Karpas-422 (cell line): ENCODE data around the gene LRP1B. TPM values are rescaled to one million over a fixed set of nuclear protein-coding genes. Genes with fewer than 3 reads are reported as not detected.

Source experiments
- DNase-seq: peaks from one replicate; pipeline ENCODE4 v3.0.0-alpha.2; 2015
- H2AFZ ChIP-seq: fragments of 200-600 bp; sonication (generic); 2 replicates; pipeline ENCODE4 v1.6.1; 2014; ENCODE audit warnings: antibody characterized with exemption, low read length, mixed read lengths
- H3K27ac ChIP-seq: fragments of 200-600 bp; sonication (generic); 2 replicates; pipeline ENCODE4 v1.5.1; 2014; ENCODE audit warnings: mild to moderate bottlenecking, low read length, moderate library complexity
- H3K27me3 ChIP-seq: fragments of 200-600 bp; sonication (generic); 2 replicates; pipeline ENCODE4 v1.6.1; 2014; ENCODE audit warnings: low read length, mixed read lengths
- H3K36me3 ChIP-seq: fragments of 200-600 bp; sonication (generic); 2 replicates; pipeline ENCODE4 v1.6.1; 2014; ENCODE audit warnings: low read length, mixed read lengths; ENCODE audit not compliant: insufficient read depth
- H3K4me1 ChIP-seq: fragments of 200-600 bp; sonication (generic); 2 replicates; pipeline ENCODE4 v1.6.1; 2014; ENCODE audit warnings: mild to moderate bottlenecking, low read length, mixed read lengths
- H3K4me2 ChIP-seq: fragments of 200-600 bp; sonication (generic); 2 replicates; pipeline ENCODE4 v1.6.1; 2014; ENCODE audit warnings: low read length, low read depth, mild to moderate bottlenecking; ENCODE audit not compliant: poor library complexity, severe bottlenecking
- H3K4me3 ChIP-seq: fragments of 200-600 bp; sonication (generic); 2 replicates; pipeline ENCODE4 v1.5.1; 2014; ENCODE audit warnings: mild to moderate bottlenecking, antibody characterized with exemption, low read length, mixed read lengths
- H3K79me2 ChIP-seq: fragments of 200-600 bp; sonication (generic); 2 replicates; pipeline ENCODE4 v1.6.1; 2014; ENCODE audit warnings: mild to moderate bottlenecking, low read length, mixed read lengths
- H3K9ac ChIP-seq: fragments of 200-600 bp; sonication (generic); 2 replicates; pipeline ENCODE4 v1.6.0; 2014; ENCODE audit warnings: low read length
- H3K9me2 ChIP-seq: fragments of 200-600 bp; sonication (generic), shearing (Covaris generic); replicated peaks from 2 replicates; pipeline ENCODE4 v1.6.0; 2014; ENCODE audit warnings: mild to moderate bottlenecking, low read length, moderate library complexity; ENCODE audit not compliant: insufficient read depth
- H3K9me3 ChIP-seq: fragments of 300-700, 200-600 bp; sonication (generic); 2 replicates; pipeline ENCODE4 v1.6.1; 2014; ENCODE audit warnings: low read length, mixed read lengths
- H4K20me1 ChIP-seq: fragments of 200-600 bp; sonication (generic); 2 replicates; pipeline ENCODE4 v1.6.1; 2014; ENCODE audit warnings: mild to moderate bottlenecking, antibody characterized with exemption, low read length, low read depth; ENCODE audit not compliant: insufficient read depth
- total RNA-seq: library from RNA; depleted of rRNA; stranded (reverse); fragments of >200 nt; shearing (Covaris generic); gene quantifications from 2 replicates; pipeline ENCODE4 v1.2.3, GENCODE V29; 2014; ENCODE audit warnings: low replicate concordance

LRP1B gene
- total RNA-seq, 1 experiment from 2014 or later: not detected

DNA sequence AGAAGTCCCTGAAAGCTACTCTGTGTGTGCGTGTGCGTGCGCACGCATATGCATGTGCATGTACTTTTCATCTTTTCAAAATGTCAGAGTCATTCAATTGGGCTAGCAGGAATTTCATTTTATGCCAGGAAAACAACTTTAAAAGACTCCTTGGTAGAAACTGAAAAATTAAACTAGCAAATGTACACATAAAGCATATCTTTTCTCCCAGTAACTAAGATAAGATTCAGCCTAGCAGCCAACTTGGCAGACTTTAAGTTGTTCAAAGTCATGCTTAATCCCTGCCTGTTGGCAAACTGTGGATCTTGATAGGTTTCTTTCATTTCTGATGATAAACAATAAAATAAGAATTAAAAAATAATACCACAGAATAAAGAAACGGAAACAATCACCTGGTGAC is 1129.1 kb downstream of the LRP1B start:
- H3K27me3 ChIP-seq: no peaks in the 10 kb centered on the region
- H3K4me2 ChIP-seq: no peak overlapping the region
- no peak overlapping the region for H3K9ac ChIP-seq
- H3K4me3 ChIP-seq: no peak overlapping the region
- no peak for DNase-seq
- H3K27ac ChIP-seq: no peak overlapping the region
- no peaks in the 10 kb centered on the region for H3K9me2 ChIP-seq
- no peaks in the 10 kb centered on the region for H3K4me1 ChIP-seq
- H4K20me1 ChIP-seq: no peaks in the 10 kb centered on the region
- no peaks in the 10 kb centered on the region for H3K36me3 ChIP-seq
- H3K9me3 ChIP-seq: peaks cover 25% of the 10 kb centered on the region; the same call in 1 of the 2 replicates
- no peak overlapping the region for H2AFZ ChIP-seq
- no peaks in the 10 kb centered on the region for H3K79me2 ChIP-seq

DNA sequence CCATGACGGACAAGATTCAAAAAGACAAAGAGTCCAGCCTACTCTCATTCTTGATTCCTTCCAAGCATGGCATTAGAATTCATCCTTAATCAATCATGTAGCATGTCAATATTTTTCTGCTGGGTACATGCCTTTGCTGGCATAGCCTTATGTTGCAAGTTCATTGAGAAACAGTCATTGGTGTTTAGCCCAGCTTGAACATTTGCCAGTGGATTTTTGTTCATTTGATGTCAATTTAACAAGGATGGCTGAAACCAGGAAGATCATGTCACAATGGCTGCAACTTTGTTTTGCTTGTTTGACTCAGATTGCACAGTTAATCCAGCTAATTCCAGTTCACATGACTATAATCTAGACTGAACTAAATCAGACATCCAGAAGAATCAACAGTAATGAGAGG is 1132.2 kb downstream of the LRP1B start:
- H3K27me3 ChIP-seq: no peaks in the 10 kb centered on the region
- H3K4me2 ChIP-seq: no peak overlapping the region
- H3K36me3 ChIP-seq: no peaks in the 10 kb centered on the region
- no peaks in the 10 kb centered on the region for H3K9me2 ChIP-seq
- H3K79me2 ChIP-seq: no peaks in the 10 kb centered on the region
- H3K9me3 ChIP-seq: peaks cover 27% of the 10 kb centered on the region; the same call in 1 of the 2 replicates
- no peak overlapping the region for H2AFZ ChIP-seq
- H4K20me1 ChIP-seq: no peaks in the 10 kb centered on the region
- no peak overlapping the region for H3K4me3 ChIP-seq
- DNase-seq: no peak
- H3K9ac ChIP-seq: no peak overlapping the region
- H3K27ac ChIP-seq: no peak overlapping the region
- H3K4me1 ChIP-seq: no peaks in the 10 kb centered on the region

DNA sequence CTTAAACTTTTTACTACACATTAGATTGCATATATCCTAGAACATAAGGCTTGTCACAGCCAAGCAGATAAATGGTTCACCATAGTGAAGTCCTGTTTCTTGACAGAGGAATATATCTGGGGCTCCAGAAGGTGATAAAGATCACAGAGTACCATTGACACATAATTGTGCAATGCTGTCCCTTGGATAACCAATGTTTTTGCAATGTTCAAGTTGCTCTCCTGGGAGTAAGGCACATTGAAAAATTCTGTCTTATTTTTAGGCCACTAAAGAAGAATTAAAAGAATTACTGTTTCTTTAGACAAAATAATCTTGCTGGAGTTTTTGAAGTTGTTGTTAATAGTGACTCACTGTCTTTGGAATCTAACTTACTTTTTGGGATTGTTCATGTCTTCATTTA is 1132.8 kb downstream of the LRP1B start:
- no peaks in the 10 kb centered on the region for H3K4me1 ChIP-seq
- H3K9me2 ChIP-seq: no peaks in the 10 kb centered on the region
- no peak for DNase-seq
- H3K27me3 ChIP-seq: no peaks in the 10 kb centered on the region
- H3K79me2 ChIP-seq: no peaks in the 10 kb centered on the region
- no peak overlapping the region for H3K4me3 ChIP-seq
- no peaks in the 10 kb centered on the region for H3K36me3 ChIP-seq
- H4K20me1 ChIP-seq: no peaks in the 10 kb centered on the region
- H3K9ac ChIP-seq: no peak overlapping the region
- H3K9me3 ChIP-seq: peaks cover 27% of the 10 kb centered on the region; the same call in 1 of the 2 replicates
- no peak overlapping the region for H3K27ac ChIP-seq
- H3K4me2 ChIP-seq: no peak overlapping the region
- H2AFZ ChIP-seq: no peak overlapping the region

DNA sequence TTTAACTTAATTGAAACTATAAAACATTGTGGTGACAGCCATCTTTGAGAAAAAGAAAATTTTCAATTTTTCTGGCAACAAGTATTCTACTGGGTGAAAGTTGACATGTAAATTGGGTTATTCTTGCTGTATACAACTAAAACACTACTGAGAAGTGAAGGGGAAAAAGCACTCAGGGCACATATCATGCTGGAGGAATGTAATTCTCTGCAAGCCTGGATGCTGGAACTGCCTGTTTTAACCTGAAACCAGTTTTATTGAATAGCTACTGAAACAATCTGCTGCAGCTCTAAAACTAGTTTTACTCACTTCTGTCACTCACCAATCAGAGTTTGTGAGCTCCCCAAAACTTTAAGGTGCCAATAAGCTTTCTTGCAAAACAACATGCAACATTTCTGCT is 1136.0 kb downstream of the LRP1B start:
- Histone ChIP-seq H3K79me2 (no peaks in the 10 kb centered on the region), H3K4me1 (no peaks in the 10 kb centered on the region), H2AFZ (no peak overlapping the region), H3K9me2 (no peaks in the 10 kb centered on the region), H4K20me1 (no peaks in the 10 kb centered on the region), H3K4me2 (no peak overlapping the region), H3K27ac (no peak overlapping the region), H3K9me3 (peaks cover 18% of the 10 kb centered on the region; the same call in 1 of the 2 replicates), H3K27me3 (no peaks in the 10 kb centered on the region), H3K36me3 (no peaks in the 10 kb centered on the region), H3K4me3 (no peak overlapping the region), H3K9ac (no peak overlapping the region)
- DNase-seq: no peak

DNA sequence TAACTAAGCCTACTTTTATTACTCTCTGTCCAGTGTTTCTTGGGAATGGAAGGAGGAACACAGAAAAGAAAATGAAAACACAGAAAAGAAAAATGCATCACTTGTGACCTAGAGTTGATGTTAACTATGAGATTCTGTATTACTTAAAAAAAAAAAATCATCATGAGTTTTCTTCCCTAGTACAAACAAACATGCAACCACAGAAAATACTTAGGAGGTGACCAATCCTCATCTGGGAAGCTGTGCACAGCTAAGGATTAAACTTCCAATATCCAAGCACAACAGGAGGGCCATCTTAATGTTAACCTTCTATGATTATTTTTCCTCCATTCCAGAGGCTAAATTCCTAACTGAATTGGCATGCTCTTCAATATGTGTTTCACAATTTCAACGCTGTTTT is 1140.4 kb downstream of the LRP1B start:
- no peak for DNase-seq
- no peaks in the 10 kb centered on the region for H3K9me2 ChIP-seq
- no peak overlapping the region for H3K27ac ChIP-seq
- no peak overlapping the region for H3K4me3 ChIP-seq
- no peak overlapping the region for H2AFZ ChIP-seq
- H3K27me3 ChIP-seq: no peaks in the 10 kb centered on the region
- H3K4me2 ChIP-seq: no peak overlapping the region
- no peaks in the 10 kb centered on the region for H3K36me3 ChIP-seq
- H3K9ac ChIP-seq: no peak overlapping the region
- peaks cover 25% of the 10 kb centered on the region for H3K9me3 ChIP-seq
- no peaks in the 10 kb centered on the region for H3K4me1 ChIP-seq
- H3K79me2 ChIP-seq: no peaks in the 10 kb centered on the region
- H4K20me1 ChIP-seq: no peaks in the 10 kb centered on the region

DNA sequence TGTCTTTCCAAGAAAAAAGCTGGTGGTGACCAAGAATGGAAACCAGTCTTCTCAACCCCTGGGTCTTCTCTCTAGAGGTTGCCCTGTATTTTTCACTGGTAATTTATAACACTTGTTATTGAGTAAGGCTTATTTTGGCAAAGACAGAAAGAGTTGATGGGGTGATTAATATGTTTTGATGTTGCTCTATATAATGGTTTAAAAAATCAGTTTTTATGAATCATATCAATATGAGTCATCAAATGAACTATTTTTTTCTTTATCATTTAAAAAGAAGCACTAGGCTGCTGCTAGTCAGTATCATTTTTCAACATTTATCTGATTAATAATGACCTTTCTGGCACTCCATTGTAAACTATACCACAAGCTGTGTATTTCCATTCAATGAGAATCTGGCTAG is 1142.2 kb downstream of the LRP1B start:
- H3K4me2 ChIP-seq: no peak overlapping the region
- no peak overlapping the region for H3K9ac ChIP-seq
- no peak for DNase-seq
- H2AFZ ChIP-seq: no peak overlapping the region
- no peaks in the 10 kb centered on the region for H3K36me3 ChIP-seq
- H4K20me1 ChIP-seq: no peaks in the 10 kb centered on the region
- no peak overlapping the region for H3K4me3 ChIP-seq
- no peaks in the 10 kb centered on the region for H3K79me2 ChIP-seq
- H3K4me1 ChIP-seq: no peaks in the 10 kb centered on the region
- H3K27me3 ChIP-seq: no peaks in the 10 kb centered on the region
- peaks cover 19% of the 10 kb centered on the region for H3K9me3 ChIP-seq
- no peaks in the 10 kb centered on the region for H3K9me2 ChIP-seq
- H3K27ac ChIP-seq: no peak overlapping the region

DNA sequence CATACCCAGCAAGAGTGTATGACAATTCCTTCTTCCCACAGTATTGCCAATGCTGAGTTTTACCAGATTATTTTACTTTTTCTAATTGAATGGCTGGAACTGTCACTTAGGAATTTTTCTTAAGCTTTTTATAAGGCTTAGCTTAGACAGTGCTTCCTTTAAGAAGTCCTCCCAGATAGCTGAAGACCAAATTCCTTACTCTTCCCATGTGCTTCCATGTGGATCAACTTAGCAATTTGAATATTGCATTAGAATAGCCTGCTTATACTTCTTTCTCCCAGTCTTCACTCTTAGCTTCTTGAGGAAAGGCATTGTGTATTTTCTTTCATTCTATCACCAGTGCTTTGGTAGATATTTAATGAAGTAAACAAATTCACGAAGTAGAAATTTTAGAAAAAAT is 1144.4 kb downstream of the LRP1B start:
- H3K4me2 ChIP-seq: no peak overlapping the region
- H4K20me1 ChIP-seq: no peaks in the 10 kb centered on the region
- no peak overlapping the region for H3K27ac ChIP-seq
- no peaks in the 10 kb centered on the region for H3K4me1 ChIP-seq
- H3K79me2 ChIP-seq: no peaks in the 10 kb centered on the region
- no peak overlapping the region for H3K4me3 ChIP-seq
- no peak for DNase-seq
- peaks cover 28% of the 10 kb centered on the region for H3K9me3 ChIP-seq
- no peak overlapping the region for H2AFZ ChIP-seq
- H3K9me2 ChIP-seq: no peaks in the 10 kb centered on the region
- H3K27me3 ChIP-seq: no peaks in the 10 kb centered on the region
- H3K36me3 ChIP-seq: no peaks in the 10 kb centered on the region
- H3K9ac ChIP-seq: no peak overlapping the region

DNA sequence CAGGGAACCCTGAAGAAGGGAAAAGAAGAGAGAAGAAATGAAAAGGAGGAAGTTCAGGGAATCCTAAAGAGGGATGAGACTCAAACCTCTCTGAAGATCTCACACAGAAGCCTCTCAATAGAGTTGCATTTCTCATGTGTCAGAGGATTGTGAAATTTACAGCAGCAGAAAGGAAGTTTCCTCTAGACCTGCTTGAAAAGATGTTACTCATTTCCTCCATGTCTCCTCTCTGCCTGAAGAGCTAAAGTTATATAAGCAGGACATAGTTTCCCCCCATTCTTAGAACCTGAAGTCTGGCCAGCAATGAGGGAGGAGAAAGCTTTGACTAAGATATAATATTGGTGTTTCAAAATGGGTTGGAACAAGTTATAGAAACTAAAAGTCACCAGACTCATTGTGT is 1155.6 kb downstream of the LRP1B start:
- Histone ChIP-seq H3K36me3 (no peaks in the 10 kb centered on the region), H3K4me3 (no peak overlapping the region)

DNA sequence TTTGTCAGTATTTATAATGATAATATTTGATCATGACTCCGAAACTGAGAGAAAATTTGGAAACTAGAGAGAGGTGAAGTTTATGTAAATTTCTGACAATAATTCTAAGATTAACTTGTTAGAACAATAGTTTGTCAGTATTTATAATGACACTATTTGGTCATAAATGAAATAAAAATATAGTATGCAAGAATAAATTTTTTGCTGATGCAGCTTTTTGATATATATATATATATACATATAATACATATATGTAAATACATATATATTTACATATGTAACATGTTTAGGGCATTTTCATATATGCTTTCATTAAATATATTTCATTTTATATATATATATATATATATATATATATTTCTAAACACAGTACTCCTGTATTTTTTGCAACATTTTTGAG is 1158.1 kb downstream of the LRP1B start:
- DNase-seq: no peak
- no peaks in the 10 kb centered on the region for H3K9me2 ChIP-seq
- H3K4me2 ChIP-seq: no peak overlapping the region
- no peaks in the 10 kb centered on the region for H3K36me3 ChIP-seq
- H3K4me3 ChIP-seq: no peak overlapping the region
- no peaks in the 10 kb centered on the region for H4K20me1 ChIP-seq
- no peaks in the 10 kb centered on the region for H3K27me3 ChIP-seq
- H3K9ac ChIP-seq: no peak overlapping the region
- no peaks in the 10 kb centered on the region for H3K79me2 ChIP-seq
- no peak overlapping the region for H3K27ac ChIP-seq
- peaks cover 18% of the 10 kb centered on the region; the same call in 1 of the 2 replicates for H3K9me3 ChIP-seq
- H3K4me1 ChIP-seq: no peaks in the 10 kb centered on the region
- H2AFZ ChIP-seq: no peak overlapping the region

More for the DNA sequence above, 1155.6 kb downstream of the LRP1B start:
- H3K9me3 ChIP-seq: peaks cover 19% of the 10 kb centered on the region; the same call in 1 of the 2 replicates
- H3K9ac ChIP-seq: no peak overlapping the region
- DNase-seq: no peak
- H3K4me1 ChIP-seq: no peaks in the 10 kb centered on the region
- H3K9me2 ChIP-seq: no peaks in the 10 kb centered on the region
- H3K4me2 ChIP-seq: no peak overlapping the region
- H3K79me2 ChIP-seq: no peaks in the 10 kb centered on the region
- H3K27me3 ChIP-seq: no peaks in the 10 kb centered on the region
- no peak overlapping the region for H2AFZ ChIP-seq
- H4K20me1 ChIP-seq: no peaks in the 10 kb centered on the region
- no peak overlapping the region for H3K27ac ChIP-seq
